Fibroblast of skin of left biceps (primary cell): ENCODE measurements around the gene CETN1.

Experiments
- DNase-seq, 2 experiments: peaks; one replicate each; pipeline ENCODE4 v3.0.0-alpha.2; 2013; ENCODE audit warnings: low read depth in 2 of 2

CETN1 gene

GRCh38 chr18:623761-624620 lies 43.8 kb downstream of the CETN1 start:
- DNase-seq = peak in 1 of 2 experiments; percentile 10

DNA sequence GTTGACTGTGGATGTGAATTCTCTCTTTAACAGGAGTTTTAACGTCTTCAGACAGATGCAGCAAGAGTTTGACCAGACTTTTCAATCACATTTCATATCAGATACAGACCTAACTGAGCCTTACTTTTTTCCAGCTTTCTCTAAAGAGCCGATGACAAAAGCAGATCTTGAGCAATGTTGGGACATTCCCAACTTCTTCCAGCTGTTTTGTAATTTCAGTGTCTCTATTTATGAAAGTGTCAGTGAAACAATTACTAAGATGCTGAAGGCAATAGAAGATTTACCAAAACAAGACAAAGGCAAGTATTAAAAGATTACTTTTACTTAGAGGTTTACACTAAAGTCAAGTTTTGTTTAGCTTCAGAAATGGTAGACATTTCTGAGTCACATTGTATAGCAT lies 47.1 kb downstream of the CETN1 start:
- DNase-seq = no peak

GRCh38 chr18:629269-630150 lies 49.3 kb downstream of the CETN1 start:
- DNase-seq = no peak

DNA sequence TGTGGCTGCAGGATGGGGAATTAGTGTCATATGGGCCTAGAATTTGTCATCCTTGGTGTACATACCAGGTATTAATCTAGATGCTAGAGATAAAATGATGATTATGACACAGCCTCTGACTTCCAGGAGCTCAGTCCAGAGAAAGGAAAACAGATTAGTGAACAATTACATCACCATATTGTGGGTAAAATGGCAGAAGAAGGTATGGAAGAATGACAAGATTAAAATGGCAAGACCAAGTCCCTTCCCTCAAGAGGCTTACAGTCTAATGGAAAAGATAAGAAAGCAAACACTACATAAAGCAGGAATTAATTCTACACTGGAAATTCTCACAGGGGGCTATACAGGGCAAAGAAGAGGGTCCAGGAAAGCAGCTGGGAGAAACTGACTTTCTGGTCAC lies 51.4 kb downstream of the CETN1 start:
- DNase-seq = no peak
